Ishikawa (cell line): ENCODE data around the gene HOXA5.

Experiments
- CEBPB ChIP-seq: IDR thresholded peaks from 2 replicates; pipeline ENCODE4 v1.6.1; 2012
- CREB1 ChIP-seq: IDR thresholded peaks from 2 replicates; pipeline ENCODE4 v1.6.1; 2012; ENCODE audit warnings: low read depth
- EGR1 ChIP-seq: IDR thresholded peaks from 2 replicates; pipeline ENCODE4 v1.6.1; 2012
- EP300 ChIP-seq: IDR thresholded peaks from 2 replicates; pipeline ENCODE4 v1.6.1; 2012; ENCODE audit warnings: borderline replicate concordance
- FOXM1 ChIP-seq: IDR thresholded peaks from 2 replicates; pipeline ENCODE4 v1.6.1; 2012; ENCODE audit warnings: low read depth, borderline replicate concordance
- NFIC ChIP-seq: IDR thresholded peaks from 2 replicates; pipeline ENCODE4 v1.6.1; 2012
- RAD21 ChIP-seq: IDR thresholded peaks from 2 replicates; pipeline ENCODE4 v1.6.1; 2012; ENCODE audit warnings: low read depth
- TAF1 ChIP-seq: IDR thresholded peaks from 2 replicates; pipeline ENCODE4 v1.6.1; 2012; ENCODE audit warnings: low read depth, mild to moderate bottlenecking
- TCF12 ChIP-seq: IDR thresholded peaks from 2 replicates; pipeline ENCODE4 v1.6.1; 2012; ENCODE audit warnings: low read depth
- TEAD4 ChIP-seq: IDR thresholded peaks from 2 replicates; pipeline ENCODE4 v1.6.1; 2012
- YY1 ChIP-seq: IDR thresholded peaks from 2 replicates; pipeline ENCODE4 v1.6.1; 2012; ENCODE audit warnings: low read depth
- ZBTB7A ChIP-seq: IDR thresholded peaks from 2 replicates; pipeline ENCODE4 v1.6.1; 2012; ENCODE audit warnings: low read depth
- TF ChIP-seq, protein P1 (sequence below): IDR thresholded peaks from 2 replicates; pipeline ENCODE4 v1.6.1; 2012
- TF ChIP-seq, protein P2 (sequence below): IDR thresholded peaks from 2 replicates; pipeline ENCODE4 v1.6.1; 2012; ENCODE audit warnings: low read depth, mild to moderate bottlenecking
- TF ChIP-seq, protein P3 (sequence below): IDR thresholded peaks from 2 replicates; pipeline ENCODE4 v1.6.1; 2012

HOXA5 gene

DNA sequence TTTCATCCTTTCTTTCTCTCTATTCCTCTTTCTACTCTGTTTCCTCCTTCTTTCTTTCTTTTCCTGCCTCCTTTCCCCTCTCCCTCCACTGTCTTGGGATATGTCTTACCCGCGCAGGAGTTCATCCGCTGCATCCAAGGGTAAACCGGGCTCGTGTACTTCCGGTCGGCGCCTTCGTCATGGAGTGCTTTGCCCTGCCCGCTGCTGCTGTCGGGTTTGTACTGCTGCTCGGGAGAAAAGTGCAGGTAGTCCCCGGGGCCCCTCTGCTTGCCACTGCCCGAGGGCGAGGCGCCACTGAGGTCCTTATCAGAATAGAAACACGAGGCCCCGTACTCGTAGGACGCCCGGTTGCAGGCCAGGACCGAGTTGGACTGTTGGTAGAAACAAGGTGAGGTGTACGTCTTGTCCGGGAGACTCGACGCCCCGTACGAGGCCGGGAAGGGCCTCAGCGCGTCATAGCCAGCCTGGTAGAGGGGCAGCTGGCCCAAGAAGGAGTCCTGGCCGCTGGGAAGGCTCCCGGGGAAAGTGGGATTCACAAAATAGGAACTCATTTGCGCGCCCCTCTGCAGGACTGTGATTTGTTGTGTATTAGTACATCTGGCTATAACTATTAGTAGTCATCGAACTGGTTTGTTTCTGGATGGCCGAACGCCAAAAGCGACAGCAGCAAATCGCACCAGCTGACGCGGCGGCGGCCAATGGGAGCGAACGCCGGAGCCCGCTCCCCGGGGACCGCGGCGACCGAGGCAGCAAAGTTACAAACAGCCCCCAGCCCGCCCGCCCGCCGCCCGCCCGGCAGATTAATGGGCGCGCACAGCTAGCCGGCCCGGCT is 3.9 kb upstream of the HOXA5 start, which contains the start of gene HOXA6:
Gene HOXA6, minus strand, starts transcription at position 576 of the 832 bp plus-strand sequence. Its CDS starts 25 bp downstream, at position 551.
- TF ChIP-seq, protein P1, sequence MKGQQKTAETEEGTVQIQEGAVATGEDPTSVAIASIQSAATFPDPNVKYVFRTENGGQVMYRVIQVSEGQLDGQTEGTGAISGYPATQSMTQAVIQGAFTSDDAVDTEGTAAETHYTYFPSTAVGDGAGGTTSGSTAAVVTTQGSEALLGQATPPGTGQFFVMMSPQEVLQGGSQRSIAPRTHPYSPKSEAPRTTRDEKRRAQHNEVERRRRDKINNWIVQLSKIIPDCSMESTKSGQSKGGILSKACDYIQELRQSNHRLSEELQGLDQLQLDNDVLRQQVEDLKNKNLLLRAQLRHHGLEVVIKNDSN = peak; percentile 85
- TF ChIP-seq EP300 (no peak), RAD21 (no peak)

DNA sequence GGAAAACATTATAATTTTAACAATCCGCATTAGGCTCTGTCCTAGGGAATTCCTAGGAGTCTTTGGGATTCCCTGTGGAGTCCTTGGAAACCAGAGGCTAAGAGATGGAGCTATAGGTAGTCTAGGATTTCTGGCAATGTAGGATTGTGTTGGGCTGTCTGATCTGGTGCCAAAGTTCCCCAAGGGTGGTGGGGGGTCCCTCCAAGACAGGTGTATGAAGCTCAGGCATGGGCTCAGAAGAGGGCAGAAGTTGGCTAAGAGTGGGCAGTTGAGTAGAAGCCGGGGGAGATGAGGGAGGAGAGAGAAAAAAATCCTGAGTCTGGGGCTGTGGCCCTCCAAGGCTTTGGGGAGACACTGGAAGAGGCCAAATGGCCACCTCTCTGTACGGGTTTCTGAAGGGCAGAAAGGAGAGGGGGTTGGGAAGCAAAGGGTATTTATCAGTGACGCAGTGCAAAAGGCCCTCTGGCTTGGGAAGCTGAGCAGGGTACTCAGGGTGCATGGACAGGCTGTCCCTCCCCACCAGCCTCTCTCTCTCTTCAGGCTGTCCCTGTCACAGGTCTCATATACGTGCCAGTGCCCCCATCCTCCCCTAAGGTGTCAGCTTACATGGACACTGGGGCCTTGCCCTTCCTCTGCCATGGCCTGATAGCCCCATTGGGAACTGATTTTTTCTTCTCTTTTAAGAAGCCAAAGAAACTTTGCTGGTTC is 3.2 kb upstream of the HOXA5 start:
- TF ChIP-seq, protein P1 = no peak
- TF ChIP-seq FOXM1 (no peak), EGR1 (no peak), ZBTB7A (no peak), TCF12 (no peak)

DNA sequence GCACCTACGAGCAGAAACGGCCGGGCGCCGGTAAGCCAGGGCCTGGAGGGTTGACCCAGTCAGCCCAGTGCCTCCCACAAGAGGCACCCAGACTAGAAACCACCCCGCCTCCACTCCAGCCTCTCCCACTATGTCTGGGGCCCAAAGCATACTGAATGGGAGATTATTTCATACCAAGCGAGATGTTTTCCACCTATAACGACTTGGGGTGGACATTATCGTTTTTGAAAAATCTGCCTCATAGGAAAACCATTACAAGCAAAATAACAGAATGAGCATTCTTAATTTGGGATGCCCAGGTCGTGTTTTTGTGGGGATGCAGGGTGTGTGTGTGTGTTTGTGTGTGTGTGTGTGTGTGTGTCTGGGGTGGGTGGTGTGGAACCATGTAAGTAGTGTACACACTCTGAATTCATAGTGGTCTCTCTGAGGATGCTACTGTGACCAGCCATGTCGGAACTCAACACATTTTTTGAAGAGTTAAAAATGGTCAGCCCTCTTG is 2.5 kb upstream of the HOXA5 start:
- TF ChIP-seq NFIC (no peak), TEAD4 (no peak), ZBTB7A (no peak), EP300 (no peak)
- TF ChIP-seq, protein P1 = no peak
- TF ChIP-seq, protein P2, sequence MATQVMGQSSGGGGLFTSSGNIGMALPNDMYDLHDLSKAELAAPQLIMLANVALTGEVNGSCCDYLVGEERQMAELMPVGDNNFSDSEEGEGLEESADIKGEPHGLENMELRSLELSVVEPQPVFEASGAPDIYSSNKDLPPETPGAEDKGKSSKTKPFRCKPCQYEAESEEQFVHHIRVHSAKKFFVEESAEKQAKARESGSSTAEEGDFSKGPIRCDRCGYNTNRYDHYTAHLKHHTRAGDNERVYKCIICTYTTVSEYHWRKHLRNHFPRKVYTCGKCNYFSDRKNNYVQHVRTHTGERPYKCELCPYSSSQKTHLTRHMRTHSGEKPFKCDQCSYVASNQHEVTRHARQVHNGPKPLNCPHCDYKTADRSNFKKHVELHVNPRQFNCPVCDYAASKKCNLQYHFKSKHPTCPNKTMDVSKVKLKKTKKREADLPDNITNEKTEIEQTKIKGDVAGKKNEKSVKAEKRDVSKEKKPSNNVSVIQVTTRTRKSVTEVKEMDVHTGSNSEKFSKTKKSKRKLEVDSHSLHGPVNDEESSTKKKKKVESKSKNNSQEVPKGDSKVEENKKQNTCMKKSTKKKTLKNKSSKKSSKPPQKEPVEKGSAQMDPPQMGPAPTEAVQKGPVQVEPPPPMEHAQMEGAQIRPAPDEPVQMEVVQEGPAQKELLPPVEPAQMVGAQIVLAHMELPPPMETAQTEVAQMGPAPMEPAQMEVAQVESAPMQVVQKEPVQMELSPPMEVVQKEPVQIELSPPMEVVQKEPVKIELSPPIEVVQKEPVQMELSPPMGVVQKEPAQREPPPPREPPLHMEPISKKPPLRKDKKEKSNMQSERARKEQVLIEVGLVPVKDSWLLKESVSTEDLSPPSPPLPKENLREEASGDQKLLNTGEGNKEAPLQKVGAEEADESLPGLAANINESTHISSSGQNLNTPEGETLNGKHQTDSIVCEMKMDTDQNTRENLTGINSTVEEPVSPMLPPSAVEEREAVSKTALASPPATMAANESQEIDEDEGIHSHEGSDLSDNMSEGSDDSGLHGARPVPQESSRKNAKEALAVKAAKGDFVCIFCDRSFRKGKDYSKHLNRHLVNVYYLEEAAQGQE = no peak
- TF ChIP-seq, protein P3, sequence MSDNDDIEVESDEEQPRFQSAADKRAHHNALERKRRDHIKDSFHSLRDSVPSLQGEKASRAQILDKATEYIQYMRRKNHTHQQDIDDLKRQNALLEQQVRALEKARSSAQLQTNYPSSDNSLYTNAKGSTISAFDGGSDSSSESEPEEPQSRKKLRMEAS = no peak

DNA sequence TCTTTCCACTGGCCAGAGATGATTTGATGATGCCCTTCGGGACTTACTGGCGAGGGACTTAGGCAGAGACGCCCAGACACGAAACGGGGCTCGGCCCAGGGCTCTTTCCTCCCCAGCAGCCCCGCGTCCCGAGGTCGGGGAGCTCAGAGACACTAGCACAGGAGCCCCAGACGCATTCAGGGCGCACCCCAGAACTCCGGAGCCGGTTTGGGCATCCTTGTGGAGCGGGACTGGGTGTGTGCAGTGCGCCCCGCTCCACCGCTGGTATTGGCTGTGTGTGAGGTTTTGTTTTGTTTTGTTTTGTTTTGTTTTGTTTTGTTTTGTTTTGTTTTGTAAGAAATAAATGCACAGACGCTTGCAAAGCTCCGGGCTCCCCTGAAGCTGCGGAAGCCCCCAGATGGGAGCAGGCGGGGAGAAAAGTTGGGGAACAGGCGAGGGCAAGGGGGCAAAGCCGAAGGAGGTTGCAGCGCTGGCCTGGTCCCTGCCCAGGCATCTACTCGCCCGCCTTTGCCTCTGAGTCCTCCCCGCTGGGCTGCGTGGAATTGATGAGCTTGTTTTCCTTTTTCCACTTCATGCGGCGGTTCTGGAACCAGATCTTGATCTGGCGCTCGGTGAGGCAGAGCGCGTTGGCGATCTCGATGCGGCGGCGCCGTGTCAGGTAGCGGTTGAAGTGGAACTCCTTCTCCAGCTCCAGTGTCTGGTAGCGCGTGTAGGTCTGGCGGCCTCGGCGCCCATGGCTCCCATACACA is 1.9 kb upstream of the HOXA5 start:
- TF ChIP-seq, protein P2 = no peak
- TF ChIP-seq CEBPB (no peak), ZBTB7A (no peak), NFIC (no peak), EP300 (no peak), CREB1 (no peak), YY1 (no peak), TCF12 (no peak), FOXM1 (no peak), EGR1 (no peak), TEAD4 (no peak), RAD21 (no peak), TAF1 (no peak)
- TF ChIP-seq, protein P3 = no peak
- TF ChIP-seq, protein P1 = no peak

DNA sequence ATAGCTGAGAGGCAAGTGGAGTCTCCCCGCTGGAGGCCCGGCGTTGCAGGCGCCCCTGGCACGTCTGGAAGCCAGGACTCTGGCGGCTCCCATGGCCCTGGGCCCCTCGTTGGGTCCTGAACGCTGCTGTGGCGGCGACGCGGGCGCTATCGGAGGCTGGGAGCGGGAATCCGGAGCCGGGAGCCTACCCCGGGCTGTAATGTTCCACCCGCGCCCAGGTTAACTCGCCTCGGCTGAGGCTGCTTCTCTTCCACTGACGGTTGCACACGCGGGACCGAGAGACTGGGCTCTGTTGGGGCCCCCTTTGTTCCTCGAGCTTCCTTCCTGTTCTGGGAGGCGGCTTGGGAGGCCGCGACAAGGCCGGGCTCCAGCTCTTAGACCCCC is 1.3 kb upstream of the HOXA5 start:
- TF ChIP-seq RAD21 (no peak), EGR1 (no peak), NFIC (no peak), EP300 (no peak), TAF1 (no peak), CEBPB (no peak), TCF12 (no peak), YY1 (no peak), CREB1 (no peak), ZBTB7A (no peak), FOXM1 (no peak), TEAD4 (no peak)
- TF ChIP-seq, protein P2 = no peak
- TF ChIP-seq, protein P1 = no peak
- TF ChIP-seq, protein P3 = no peak
